HepG2 (cell line): ENCODE data around the gene SLC25A45. TPM values are rescaled to one million over a fixed set of nuclear protein-coding genes. Genes with fewer than 3 reads are reported as not detected.

Experiments
- AHR ChIP-seq: IDR thresholded peaks from 2 replicates; pipeline ENCODE4 v1.6.1; 2018; ENCODE audit warnings: missing genetic modification reagents, missing compliant biosample characterization
- CAMTA2 ChIP-seq: sonication (generic); formaldehyde crosslinking; IDR thresholded peaks from 2 replicates; pipeline ENCODE4 v1.4.0; 2020; ENCODE audit warnings: mild to moderate bottlenecking, missing genetic modification reagents, borderline replicate concordance
- EHMT2 ChIP-seq: fragments of 200-600 bp; sonication (generic); IDR thresholded peaks from 2 replicates; pipeline ENCODE4 v1.7.0; 2017; ENCODE audit warnings: antibody characterized with exemption, low read depth, low read length, borderline replicate concordance
- ETV6 ChIP-seq: sonication (generic); formaldehyde crosslinking; conservative IDR thresholded peaks from 2 replicates; pipeline ENCODE4 v1.4.0; 2020; ENCODE audit warnings: missing genetic modification reagents
- ISX ChIP-seq: sonication (generic); formaldehyde crosslinking; conservative IDR thresholded peaks from 2 replicates; pipeline ENCODE4 v1.5.0; 2020; ENCODE audit warnings: missing genetic modification reagents
- MEIS1 ChIP-seq: sonication (generic); formaldehyde crosslinking; IDR thresholded peaks from 2 replicates; pipeline ENCODE4 v1.9.0; 2021; ENCODE audit warnings: mild to moderate bottlenecking, missing genetic modification reagents, moderate library complexity, borderline replicate concordance
- MTF1 ChIP-seq: sonication (generic); formaldehyde crosslinking; IDR thresholded peaks from 2 replicates; pipeline ENCODE4 v1.5.0; 2020; ENCODE audit warnings: missing genetic modification reagents
- RCOR2 ChIP-seq: IDR thresholded peaks from 2 replicates; pipeline ENCODE4 v1.6.1; 2016; ENCODE audit warnings: missing biosample characterization, missing genetic modification reagents
- RFX5 ChIP-seq: IDR thresholded peaks from 2 replicates; pipeline ENCODE4 v1.6.1; 2011; ENCODE audit warnings: low read depth, low read length, improper control_type of control experiment
- SCMH1 ChIP-seq: sonication (generic); formaldehyde crosslinking; IDR thresholded peaks from 2 replicates; pipeline ENCODE4 v1.9.0; 2021; ENCODE audit warnings: missing genetic modification reagents, mild to moderate bottlenecking, borderline replicate concordance
- SNAPC2 ChIP-seq: sonication (generic); formaldehyde crosslinking; IDR thresholded peaks from 2 replicates; pipeline ENCODE4 v1.8.1; 2022; ENCODE audit warnings: mild to moderate bottlenecking, missing genetic modification reagents
- SP2 ChIP-seq: sonication (generic); formaldehyde crosslinking; IDR thresholded peaks from 2 replicates; pipeline ENCODE4 v1.5.1; 2020; ENCODE audit warnings: mild to moderate bottlenecking, missing genetic modification reagents
- TCF7L2 ChIP-seq: IDR thresholded peaks from 2 replicates; pipeline ENCODE4 v1.6.1; 2011; ENCODE audit warnings: mild to moderate bottlenecking, low read depth, low read length, moderate library complexity
- TEAD2 ChIP-seq: sonication (generic); formaldehyde crosslinking; IDR thresholded peaks from 2 replicates; pipeline ENCODE4 v1.9.0; 2021; ENCODE audit warnings: missing genetic modification reagents
- ZFP62 ChIP-seq: sonication (generic); formaldehyde crosslinking; IDR thresholded peaks from 2 replicates; pipeline ENCODE4 v1.4.0; 2020; ENCODE audit warnings: missing genetic modification reagents
- ZNF124 ChIP-seq: sonication (generic); formaldehyde crosslinking; IDR thresholded peaks from 2 replicates; pipeline ENCODE4 v1.4.0; 2020; ENCODE audit warnings: missing genetic modification reagents
- ZNF33A ChIP-seq: sonication (generic); formaldehyde crosslinking; IDR thresholded peaks from 2 replicates; pipeline ENCODE4 v1.5.1; 2020; ENCODE audit warnings: missing genetic modification reagents, mild to moderate bottlenecking, moderate library complexity, borderline replicate concordance
- ZSCAN9 ChIP-seq: IDR thresholded peaks from 2 replicates; pipeline ENCODE4 v1.6.1; 2016; ENCODE audit warnings: borderline replicate concordance
- polyA plus RNA-seq, 8 experiments: library from polyadenylated mRNA; depleted of rRNA in 3 of 8; stranded (reverse) in 7 of 8; unstranded in 1 of 8; fragments of >200 nt; fragmentation: Illumina TruSeq in 4 of 8; extraction: Trizol in 4 of 8; gene quantifications; 2 replicates each; pipeline versions ENCODE4 v1.2.1 to v1.2.3, GENCODE V29; 2011 to 2016; ENCODE audit warnings: low read depth in 4 of 8, missing spikeins in 1 of 8, mixed read lengths in 1 of 8; ENCODE audit not compliant: insufficient read depth in 1 of 8
- total RNA-seq, 5 experiments: library from RNA; depleted of rRNA; stranded (reverse); fragments of >200 nt; fragmentation: Illumina TruSeq; extraction: Trizol; gene quantifications; 2 replicates each; pipeline ENCODE4 v1.2.3, GENCODE V29; 2016; ENCODE audit warnings: low read depth in 1 of 5
- TF ChIP-seq, protein P1 (sequence below): sonication (generic); formaldehyde crosslinking; conservative IDR thresholded peaks from 2 replicates; pipeline ENCODE4 v1.4.0; 2020; ENCODE audit warnings: missing genetic modification reagents
- TF ChIP-seq, protein P2 (sequence below): sonication (generic); formaldehyde crosslinking; IDR thresholded peaks from 2 replicates; pipeline ENCODE4 v1.5.1; 2020; ENCODE audit warnings: missing genetic modification reagents, mild to moderate bottlenecking, borderline replicate concordance
- TF ChIP-seq, protein P3 (sequence below): sonication (generic); formaldehyde crosslinking; IDR thresholded peaks from 2 replicates; pipeline ENCODE4 v1.5.1; 2020; ENCODE audit warnings: mild to moderate bottlenecking, missing genetic modification reagents, borderline replicate concordance
- TF ChIP-seq, protein P4 (sequence below): sonication (generic); formaldehyde crosslinking; IDR thresholded peaks from 2 replicates; pipeline ENCODE4 v1.8.0; 2022; ENCODE audit warnings: missing genetic modification reagents, mild to moderate bottlenecking, inconsistent platforms, borderline replicate concordance
- TF ChIP-seq, protein P5 (sequence below): IDR thresholded peaks from 2 replicates; pipeline ENCODE4 v1.6.1; 2016

SLC25A45 gene
- total and polyA plus RNA-seq, 2 of the 13 experiments (the other 11 are each of a cell fraction or from before 2014, with no cell fraction given) = 1.2 to 3.4 TPM

DNA sequence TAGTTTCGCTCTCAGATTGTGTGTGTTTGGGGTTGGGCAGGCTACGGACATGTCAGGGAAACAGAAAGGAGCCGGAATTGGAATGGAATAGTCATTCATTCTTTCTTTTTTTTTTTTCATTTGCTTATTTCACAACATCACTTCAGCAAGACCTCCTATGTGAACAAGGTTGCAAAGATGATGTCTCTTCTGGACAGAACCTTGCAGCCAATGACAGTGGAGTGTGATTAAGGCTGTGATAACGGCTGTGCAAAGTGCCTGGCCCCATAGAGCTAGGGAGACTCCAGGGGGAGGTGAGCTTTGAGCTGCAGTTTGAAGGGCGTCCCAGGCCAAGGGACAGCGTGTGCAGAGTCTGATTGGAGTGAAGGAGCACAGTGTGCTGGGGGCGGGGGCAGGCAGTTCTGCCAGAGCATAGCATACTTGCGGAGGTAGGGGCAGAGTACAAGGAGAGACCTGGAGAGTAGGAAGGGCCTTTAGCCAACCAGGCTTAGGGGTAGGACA lies 24.5 kb downstream of the SLC25A45 start (continued):
- TF ChIP-seq CAMTA2 = no peak
- no peak for TF ChIP-seq ETV6 (CRISPR knock-in tag)
- TF ChIP-seq, protein P1, sequence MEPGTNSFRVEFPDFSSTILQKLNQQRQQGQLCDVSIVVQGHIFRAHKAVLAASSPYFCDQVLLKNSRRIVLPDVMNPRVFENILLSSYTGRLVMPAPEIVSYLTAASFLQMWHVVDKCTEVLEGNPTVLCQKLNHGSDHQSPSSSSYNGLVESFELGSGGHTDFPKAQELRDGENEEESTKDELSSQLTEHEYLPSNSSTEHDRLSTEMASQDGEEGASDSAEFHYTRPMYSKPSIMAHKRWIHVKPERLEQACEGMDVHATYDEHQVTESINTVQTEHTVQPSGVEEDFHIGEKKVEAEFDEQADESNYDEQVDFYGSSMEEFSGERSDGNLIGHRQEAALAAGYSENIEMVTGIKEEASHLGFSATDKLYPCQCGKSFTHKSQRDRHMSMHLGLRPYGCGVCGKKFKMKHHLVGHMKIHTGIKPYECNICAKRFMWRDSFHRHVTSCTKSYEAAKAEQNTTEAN = no peak
- TF ChIP-seq EHMT2 = no peak
- TF ChIP-seq SCMH1 = no peak
- no peak for TF ChIP-seq ISX (CRISPR knock-in tag)
- no peak for TF ChIP-seq ZNF33A (CRISPR knock-in tag)
- 0 out of 2 replicates have a peak, but pooled peaks have one; percentile 17 for TF ChIP-seq RFX5
- no peak for TF ChIP-seq ZFP62
- TF ChIP-seq SNAPC2 (CRISPR knock-in tag) = no peak
- TF ChIP-seq RCOR2 = peak; percentile 65; the same call in 1 of the 2 replicates
- TF ChIP-seq, protein P2, sequence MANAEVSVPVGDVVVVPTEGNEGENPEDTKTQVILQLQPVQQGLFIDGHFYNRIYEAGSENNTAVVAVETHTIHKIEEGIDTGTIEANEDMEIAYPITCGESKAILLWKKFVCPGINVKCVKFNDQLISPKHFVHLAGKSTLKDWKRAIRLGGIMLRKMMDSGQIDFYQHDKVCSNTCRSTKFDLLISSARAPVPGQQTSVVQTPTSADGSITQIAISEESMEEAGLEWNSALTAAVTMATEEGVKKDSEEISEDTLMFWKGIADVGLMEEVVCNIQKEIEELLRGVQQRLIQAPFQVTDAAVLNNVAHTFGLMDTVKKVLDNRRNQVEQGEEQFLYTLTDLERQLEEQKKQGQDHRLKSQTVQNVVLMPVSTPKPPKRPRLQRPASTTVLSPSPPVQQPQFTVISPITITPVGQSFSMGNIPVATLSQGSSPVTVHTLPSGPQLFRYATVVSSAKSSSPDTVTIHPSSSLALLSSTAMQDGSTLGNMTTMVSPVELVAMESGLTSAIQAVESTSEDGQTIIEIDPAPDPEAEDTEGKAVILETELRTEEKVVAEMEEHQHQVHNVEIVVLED = peak; percentile 47; the same call in 1 of the 2 replicates
- TF ChIP-seq, protein P3, sequence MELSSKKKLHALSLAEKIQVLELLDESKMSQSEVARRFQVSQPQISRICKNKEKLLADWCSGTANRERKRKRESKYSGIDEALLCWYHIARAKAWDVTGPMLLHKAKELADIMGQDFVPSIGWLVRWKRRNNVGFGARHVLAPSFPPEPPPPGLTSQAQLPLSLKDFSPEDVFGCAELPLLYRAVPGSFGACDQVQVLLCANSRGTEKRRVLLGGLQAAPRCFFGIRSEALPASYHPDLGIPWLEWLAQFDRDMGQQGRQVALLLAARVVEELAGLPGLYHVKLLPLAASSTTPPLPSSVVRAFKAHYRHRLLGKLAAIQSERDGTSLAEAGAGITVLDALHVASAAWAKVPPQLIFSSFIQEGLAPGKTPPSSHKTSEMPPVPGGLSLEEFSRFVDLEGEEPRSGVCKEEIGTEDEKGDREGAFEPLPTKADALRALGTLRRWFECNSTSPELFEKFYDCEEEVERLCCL = no peak
- no peak for TF ChIP-seq ZSCAN9
- TF ChIP-seq, protein P4, sequence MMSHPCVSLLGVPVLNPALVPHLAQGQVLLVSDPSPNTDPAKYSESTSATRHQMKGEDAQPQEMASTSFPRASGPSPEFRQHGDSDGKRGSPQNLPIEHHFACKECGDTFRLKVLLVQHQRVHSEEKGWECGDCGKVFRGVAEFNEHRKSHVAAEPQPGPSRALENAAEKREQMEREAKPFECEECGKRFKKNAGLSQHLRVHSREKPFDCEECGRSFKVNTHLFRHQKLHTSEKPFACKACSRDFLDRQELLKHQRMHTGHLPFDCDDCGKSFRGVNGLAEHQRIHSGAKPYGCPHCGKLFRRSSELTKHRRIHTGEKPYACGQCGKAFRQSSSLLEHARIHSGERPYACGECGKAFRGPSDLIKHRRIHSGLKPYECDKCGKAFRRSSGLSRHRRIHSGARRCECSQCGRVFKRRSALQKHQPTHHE (CRISPR knock-in tag) = no peak; the same call in 1 of the 2 replicates
- TF ChIP-seq TEAD2 (CRISPR knock-in tag) = no peak
- TF ChIP-seq, protein P5, sequence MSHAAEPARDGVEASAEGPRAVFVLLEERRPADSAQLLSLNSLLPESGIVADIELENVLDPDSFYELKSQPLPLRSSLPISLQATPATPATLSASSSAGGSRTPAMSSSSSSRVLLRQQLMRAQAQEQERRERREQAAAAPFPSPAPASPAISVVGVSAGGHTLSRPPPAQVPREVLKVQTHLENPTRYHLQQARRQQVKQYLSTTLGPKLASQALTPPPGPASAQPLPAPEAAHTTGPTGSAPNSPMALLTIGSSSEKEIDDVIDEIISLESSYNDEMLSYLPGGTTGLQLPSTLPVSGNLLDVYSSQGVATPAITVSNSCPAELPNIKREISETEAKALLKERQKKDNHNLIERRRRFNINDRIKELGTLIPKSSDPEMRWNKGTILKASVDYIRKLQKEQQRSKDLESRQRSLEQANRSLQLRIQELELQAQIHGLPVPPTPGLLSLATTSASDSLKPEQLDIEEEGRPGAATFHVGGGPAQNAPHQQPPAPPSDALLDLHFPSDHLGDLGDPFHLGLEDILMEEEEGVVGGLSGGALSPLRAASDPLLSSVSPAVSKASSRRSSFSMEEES (CRISPR knock-in tag) = no peak
- TF ChIP-seq MEIS1 (CRISPR knock-in tag) = peak; percentile 62; the same call in 1 of the 2 replicates
- TF ChIP-seq ZNF124 = no peak
- TF ChIP-seq MTF1 (CRISPR knock-in tag) = peak; percentile 70; the same call in 1 of the 2 replicates
- no peak for TF ChIP-seq SP2
- TF ChIP-seq AHR (CRISPR knock-in tag) = no peak
- TF ChIP-seq TCF7L2 = no peak
